Epithelial cell of proximal tubule (primary cell): ENCODE results near the gene MPP2. TPM values are rescaled to one million over a fixed set of nuclear protein-coding genes. Genes with fewer than 3 reads are reported as not detected.
A peak's percentile ranks its signal among the peaks of the same experiment; 100 is the strongest.
"Not testable (repeated sequence)": the region's sequence is repeated elsewhere in the genome, so short reads cannot be mapped to it uniquely, and the experiment has no call there.

Source experiments
- DNase-seq: peaks from one replicate; pipeline ENCODE4 v3.0.0-alpha.2; 2011; ENCODE audit warnings: low read depth
- H3K4me3 ChIP-seq: 2 replicates; pipeline ENCODE4 v1.5.1; 2011; ENCODE audit warnings: low read depth, mild to moderate bottlenecking, low read length
- CTCF ChIP-seq: conservative IDR thresholded peaks from 2 replicates; pipeline ENCODE4 v1.5.1; 2012; ENCODE audit warnings: low read depth, mild to moderate bottlenecking, low read length
- total RNA-seq: library from RNA; depleted of rRNA; stranded (reverse); fragments of >200 nt; gene quantifications from 2 replicates; pipeline ENCODE4 v1.2.3, GENCODE V29; 2015

Gene MPP2
- total RNA-seq, 1 donor from 2014 or later: 14.1 TPM

GRCh38 chr17:43950554-43950953, 43.2 kb upstream of the MPP2 start:
- TF ChIP-seq CTCF: no peak
- H3K4me3 ChIP-seq: no peak overlapping the region
- DNase-seq: no peak

GRCh38 chr17:43949781-43950180, 42.4 kb upstream of the MPP2 start:
- TF ChIP-seq CTCF: peak; percentile 24
- DNase-seq: no peak
- no peak overlapping the region for H3K4me3 ChIP-seq

- H3K4me3 ChIP-seq: no peak overlapping the region
- no peak for TF ChIP-seq CTCF
- no peak for DNase-seq
Measured at GRCh38 chr17:43946781-43947180, 39.4 kb upstream of the MPP2 start.

GRCh38 chr17:43945074-43945829, 37.9 kb upstream of the MPP2 start:
- H3K4me3 ChIP-seq: no peak overlapping the region
- no peak for TF ChIP-seq CTCF
- no peak for DNase-seq

DNA sequence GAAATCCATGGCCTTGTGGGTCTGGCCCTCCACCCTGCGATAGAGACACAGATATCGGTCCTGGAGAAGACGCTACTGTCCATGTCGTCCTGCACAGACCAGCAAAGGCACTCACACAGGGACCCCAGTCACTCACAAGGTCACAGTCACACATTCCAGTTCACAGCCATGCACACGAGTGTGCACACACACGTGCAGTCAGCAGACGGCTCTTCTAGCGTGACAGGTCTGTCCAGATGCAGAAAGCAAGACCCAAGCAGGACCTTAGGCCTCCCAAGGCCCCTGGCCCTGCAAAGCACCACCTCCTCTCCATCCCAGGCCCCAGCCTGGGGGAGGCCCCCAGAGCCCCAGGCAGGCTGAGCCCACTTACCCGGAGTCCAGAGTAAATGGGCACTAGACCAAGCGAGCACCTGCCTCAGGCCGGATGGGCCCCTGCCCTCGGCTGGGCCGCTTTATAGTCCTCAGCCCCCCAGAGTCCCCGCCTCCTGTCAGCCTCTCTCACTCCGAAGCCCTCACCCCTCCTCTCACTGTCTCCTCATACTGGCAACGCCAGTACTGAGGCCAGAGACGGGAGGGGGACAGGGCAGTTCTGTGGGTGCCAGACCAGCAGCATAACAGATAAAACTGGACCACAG, 34.8 kb upstream of the MPP2 start, which contains the start of gene PPY:
Gene PPY (minus strand): TSS at position 426 of the 635 bp plus-strand sequence. CDS start 822 bp downstream, outside the sequence.
- no peak for TF ChIP-seq CTCF
- no peak within 1 kb of the TSS for H3K4me3 ChIP-seq
- no peak for DNase-seq

DNA sequence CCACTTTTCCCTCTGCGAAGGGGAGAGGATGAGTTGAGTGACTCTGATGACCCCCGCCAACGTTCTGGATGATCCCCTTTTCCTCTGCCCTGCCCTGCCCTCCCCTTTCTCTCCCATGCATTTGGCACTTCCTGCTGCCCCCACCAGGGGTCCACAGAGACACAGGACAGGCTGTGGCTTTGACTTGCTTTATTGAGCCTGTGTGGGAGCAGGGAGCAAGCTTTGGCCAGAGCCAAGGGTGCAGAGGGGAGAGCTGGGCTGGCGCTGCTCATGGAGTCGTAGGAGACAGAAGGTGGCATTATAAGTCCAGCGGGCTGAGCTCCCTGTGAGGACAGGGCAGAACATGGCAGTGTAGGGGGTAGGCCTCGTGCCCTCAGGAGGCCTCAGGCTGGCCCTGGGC, 33.3 kb upstream of the MPP2 start:
- DNase-seq: no peak
- no peak overlapping the region for H3K4me3 ChIP-seq
- peak; percentile 67 for TF ChIP-seq CTCF

- no peak for TF ChIP-seq CTCF
- no peak overlapping the region for H3K4me3 ChIP-seq
- DNase-seq: no peak
Measured at GRCh38 chr17:43939886-43940285, 32.5 kb upstream of the MPP2 start.

DNA sequence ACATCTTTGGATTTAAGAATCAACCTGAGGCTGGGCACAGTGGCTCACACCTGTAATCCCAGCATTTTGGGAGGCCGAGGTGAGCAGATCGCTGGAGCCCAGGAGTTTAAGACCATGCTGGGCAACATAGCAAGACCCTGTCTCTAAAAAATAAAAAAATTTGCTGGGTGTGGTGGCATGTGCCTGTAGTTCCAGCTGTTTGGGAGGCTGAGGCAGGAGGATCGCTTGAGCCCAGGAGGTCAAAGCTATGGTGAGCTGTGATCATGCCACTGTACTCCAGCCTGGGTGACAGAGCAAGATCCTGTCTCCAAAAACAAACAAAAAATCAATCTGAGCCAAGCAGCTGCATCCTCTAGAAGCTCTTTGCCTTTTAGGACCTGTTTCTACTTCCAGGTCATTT, 32.1 kb upstream of the MPP2 start:
- not testable (repeated sequence) for DNase-seq

More for the DNA sequence above, 32.1 kb upstream of the MPP2 start:
- not testable (repeated sequence) for H3K4me3 ChIP-seq
